Skeletal muscle satellite cell (primary cell): Measurements from ENCODE around the gene ITGA2B. TPM values are rescaled to one million over a fixed set of nuclear protein-coding genes. Genes with fewer than 3 reads are reported as not detected.

Source experiments
- H3K27me3 ChIP-seq: 2 replicates; pipeline ENCODE4 v1.7.0; 2013; ENCODE audit warnings: low read length; ENCODE audit not compliant: control insufficient read depth, insufficient read depth
- H3K36me3 ChIP-seq: 2 replicates; pipeline ENCODE4 v1.7.0; 2013; ENCODE audit warnings: mild to moderate bottlenecking, control low read depth, low read length; ENCODE audit not compliant: insufficient read depth
- H3K4me1 ChIP-seq: 2 replicates; pipeline ENCODE4 v1.7.0; 2013; ENCODE audit warnings: low read length; ENCODE audit not compliant: control insufficient read depth, insufficient read depth
- H3K4me2 ChIP-seq: 2 replicates; pipeline ENCODE4 v1.7.0; 2013; ENCODE audit warnings: mild to moderate bottlenecking, low read length
- H3K4me3 ChIP-seq: 2 replicates; pipeline ENCODE4 v1.7.0; 2013; ENCODE audit warnings: low read length
- H3K9ac ChIP-seq: 2 replicates; pipeline ENCODE4 v1.7.0; 2013; ENCODE audit warnings: mild to moderate bottlenecking, low read depth, low read length, moderate library complexity
- H3K9me3 ChIP-seq: replicated peaks from 2 replicates; pipeline ENCODE4 v1.7.0; 2013; ENCODE audit warnings: mild to moderate bottlenecking, control low read depth, low read length
- total RNA-seq: library from RNA; depleted of rRNA; stranded (reverse); fragments of >200 nt; gene quantifications from 2 replicates; pipeline ENCODE4 v1.2.3, GENCODE V29; 2012; rRNA removed

Gene ITGA2B
- total RNA-seq, result 0.66 TPM in 1 of 2 replicates, not detected in the other

DNA sequence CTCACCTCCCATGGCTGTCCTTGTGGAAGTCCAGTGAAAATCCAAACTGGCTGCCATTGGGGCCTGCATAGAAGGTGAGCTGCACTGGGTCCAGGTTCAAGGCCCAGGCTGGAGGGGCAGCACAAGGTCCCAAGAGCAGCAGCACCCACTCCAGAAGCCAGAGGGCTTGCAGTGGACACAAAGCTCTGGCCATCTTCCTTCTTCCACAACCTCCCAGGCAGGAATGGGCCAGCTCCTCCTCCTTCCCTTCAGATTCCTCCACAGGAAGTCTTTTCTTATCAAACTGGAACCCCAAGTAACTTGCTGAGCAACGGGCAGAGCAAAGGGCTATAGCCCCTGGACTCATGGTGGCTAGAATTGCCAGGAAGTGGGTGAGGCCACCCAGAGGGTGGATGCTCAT lies at the start of gene ITGA2B:
Gene ITGA2B (minus strand): TSS at position 369 of the 400 bp plus-strand sequence. CDS start 176 bp downstream, at position 193.
- no peaks in the 10 kb centered on the region for H3K36me3 ChIP-seq
- H3K4me3 ChIP-seq, result no peak within 1 kb of the TSS
- no peak within 1 kb of the TSS for H3K4me2 ChIP-seq
- peaks cover 23% of the 10 kb centered on the region for H3K27me3 ChIP-seq
- peaks cover 15% of the 10 kb centered on the region for H3K4me1 ChIP-seq
- H3K9me3 ChIP-seq, result no peaks in the 10 kb centered on the region
- H3K9ac ChIP-seq, result no peak within 1 kb of the TSS

- Histone ChIP-seq H3K36me3 (peaks cover 9% of the 10 kb centered on the region), H3K9me3 (no peaks in the 10 kb centered on the region), H3K4me1 (peaks cover 15% of the 10 kb centered on the region), H3K4me3 (no peak overlapping the region), H3K27me3 (no peaks in the 10 kb centered on the region), H3K4me2 (peak overlapping the region; percentile 18), H3K9ac (no peak overlapping the region)
Observed at GRCh38 chr17:44439168-44439567, 49.7 kb upstream of the ITGA2B start.

DNA sequence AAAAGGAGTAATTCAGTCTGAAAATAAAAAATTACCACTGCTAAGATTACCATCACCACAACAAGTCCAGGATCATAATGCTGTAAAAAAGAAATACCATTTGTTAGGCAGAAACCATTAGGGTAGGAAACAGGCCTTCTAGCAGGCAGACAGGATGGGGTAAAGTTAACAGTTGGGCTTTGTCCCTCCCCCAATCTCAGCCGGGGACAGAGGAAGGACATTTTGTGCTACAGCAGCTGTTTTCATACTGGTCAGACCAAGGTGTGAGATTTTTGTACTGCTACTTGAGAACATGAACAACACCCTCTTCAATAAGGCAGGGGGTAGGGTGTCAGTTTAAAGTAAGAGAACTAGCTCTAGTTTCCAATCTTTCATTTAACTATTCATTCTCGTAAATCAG lies 49.2 kb upstream of the ITGA2B start:
- peak overlapping the region; percentile 18 for H3K4me2 ChIP-seq
- no peaks in the 10 kb centered on the region for H3K9me3 ChIP-seq
- peaks cover 15% of the 10 kb centered on the region for H3K4me1 ChIP-seq
- peak overlapping the region; percentile 0 for H3K9ac ChIP-seq
- no peaks in the 10 kb centered on the region for H3K27me3 ChIP-seq
- no peak overlapping the region for H3K4me3 ChIP-seq
- H3K36me3 ChIP-seq, result peaks cover 14% of the 10 kb centered on the region

GRCh38 chr17:44436336-44436735 lies 46.9 kb upstream of the ITGA2B start:
- Histone ChIP-seq H3K27me3 (no peaks in the 10 kb centered on the region), H3K4me2 (no peak overlapping the region), H3K4me3 (no peak overlapping the region), H3K4me1 (peaks cover 15% of the 10 kb centered on the region), H3K36me3 (peaks cover 30% of the 10 kb centered on the region), H3K9me3 (no peaks in the 10 kb centered on the region), H3K9ac (no peak overlapping the region)

DNA sequence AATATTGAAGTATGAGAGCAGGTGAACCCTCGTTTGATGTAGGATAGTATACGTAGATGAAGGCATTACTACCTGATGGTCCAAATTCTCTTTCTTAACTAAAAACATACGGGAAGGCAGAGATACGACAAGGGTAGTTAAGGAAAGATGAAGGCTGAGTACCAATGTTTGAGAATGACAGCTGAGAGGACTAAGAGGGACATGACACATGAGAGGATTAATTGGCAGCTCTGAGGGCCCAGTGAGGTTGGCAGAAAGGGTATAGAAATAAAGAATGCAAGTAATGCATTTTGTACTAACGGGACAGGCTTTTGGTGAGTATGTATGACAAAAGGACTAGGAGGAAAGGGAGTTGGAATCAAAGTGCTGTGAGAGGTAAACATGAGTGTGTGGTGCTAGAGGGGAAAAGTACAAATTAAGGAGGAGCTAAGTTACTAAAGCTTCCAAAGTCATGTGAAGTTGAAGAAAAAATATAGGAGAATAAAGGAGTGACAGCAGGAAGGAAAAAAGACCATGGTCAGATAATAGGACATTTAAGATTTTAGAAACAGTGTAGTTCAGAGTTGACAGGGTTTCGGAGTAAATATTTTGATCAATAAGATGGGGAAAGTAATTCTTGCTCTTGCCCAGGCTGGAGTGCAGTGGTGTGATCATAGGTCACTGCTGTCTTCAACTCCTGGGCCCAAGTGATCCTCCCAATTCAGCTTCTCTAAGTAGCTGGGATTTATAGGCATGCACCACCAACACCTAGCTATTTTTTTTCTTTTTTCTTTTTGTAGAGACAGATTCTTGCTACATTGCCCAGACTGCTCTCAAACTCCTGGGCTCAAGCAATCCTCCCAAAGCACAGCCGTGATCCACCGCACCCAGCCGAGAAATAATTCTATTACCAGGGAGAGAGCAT lies 43.1 kb upstream of the ITGA2B start:
- H3K4me2 ChIP-seq, result no peak overlapping the region
- H3K4me3 ChIP-seq, result no peak overlapping the region
- H3K36me3 ChIP-seq, result peaks cover 30% of the 10 kb centered on the region
- H3K4me1 ChIP-seq, result no peaks in the 10 kb centered on the region
- no peaks in the 10 kb centered on the region for H3K9me3 ChIP-seq
- no peaks in the 10 kb centered on the region for H3K27me3 ChIP-seq
- no peak overlapping the region for H3K9ac ChIP-seq

DNA sequence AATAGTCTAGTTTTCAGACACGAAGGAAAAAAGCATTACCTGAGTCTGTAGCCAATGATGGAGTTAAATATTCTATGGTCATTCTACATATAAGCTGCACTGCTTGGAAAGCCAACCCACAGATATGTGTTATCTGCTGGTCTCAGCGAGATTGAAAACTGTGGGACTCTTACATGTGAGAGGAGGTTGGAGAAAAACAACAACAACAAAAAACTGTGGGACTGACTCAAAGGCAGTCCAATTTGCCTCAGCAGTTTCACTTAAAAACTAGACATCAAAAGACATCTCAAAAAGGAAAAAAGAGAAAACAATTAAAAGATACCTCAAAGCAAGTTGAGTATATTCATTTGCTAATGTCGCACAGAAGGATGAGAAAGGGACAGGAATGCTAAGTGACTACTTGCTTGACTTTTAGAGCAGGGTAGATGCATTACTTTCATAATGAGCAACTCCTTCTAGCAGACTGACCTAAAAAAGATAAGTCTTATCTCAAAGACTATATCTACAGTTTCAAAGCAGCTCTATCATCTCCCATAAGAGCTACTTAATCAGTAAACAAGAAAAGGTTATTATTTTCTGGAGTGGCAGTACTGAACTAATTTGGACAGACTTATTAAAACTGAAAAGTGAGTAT lies 35.5 kb upstream of the ITGA2B start:
- no peak overlapping the region for H3K4me3 ChIP-seq
- peaks cover 23% of the 10 kb centered on the region for H3K36me3 ChIP-seq
- H3K9ac ChIP-seq, result no peak overlapping the region
- H3K4me1 ChIP-seq, result no peaks in the 10 kb centered on the region
- no peaks in the 10 kb centered on the region for H3K27me3 ChIP-seq
- no peaks in the 10 kb centered on the region for H3K9me3 ChIP-seq
- H3K4me2 ChIP-seq, result no peak overlapping the region

DNA sequence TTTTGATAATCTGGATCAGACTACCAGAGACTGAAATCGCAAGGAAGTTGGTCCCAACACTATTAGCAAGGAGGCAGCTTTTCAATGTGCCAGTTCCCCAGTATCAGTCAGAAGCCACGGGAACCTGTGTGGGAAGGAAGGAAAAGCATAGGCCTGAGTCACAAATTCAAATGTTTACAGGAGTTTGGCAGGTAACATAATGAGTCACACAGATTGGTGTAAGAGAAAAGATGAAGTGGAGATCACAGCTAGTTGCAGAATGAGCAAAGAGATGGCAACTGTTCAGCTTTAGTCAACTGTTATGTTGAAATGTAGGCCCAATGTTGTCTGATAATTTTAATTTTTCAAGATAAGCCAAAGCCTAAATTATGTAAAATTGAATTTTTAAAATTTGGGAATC lies 28.1 kb upstream of the ITGA2B start:
- no peaks in the 10 kb centered on the region for H3K9me3 ChIP-seq

DNA sequence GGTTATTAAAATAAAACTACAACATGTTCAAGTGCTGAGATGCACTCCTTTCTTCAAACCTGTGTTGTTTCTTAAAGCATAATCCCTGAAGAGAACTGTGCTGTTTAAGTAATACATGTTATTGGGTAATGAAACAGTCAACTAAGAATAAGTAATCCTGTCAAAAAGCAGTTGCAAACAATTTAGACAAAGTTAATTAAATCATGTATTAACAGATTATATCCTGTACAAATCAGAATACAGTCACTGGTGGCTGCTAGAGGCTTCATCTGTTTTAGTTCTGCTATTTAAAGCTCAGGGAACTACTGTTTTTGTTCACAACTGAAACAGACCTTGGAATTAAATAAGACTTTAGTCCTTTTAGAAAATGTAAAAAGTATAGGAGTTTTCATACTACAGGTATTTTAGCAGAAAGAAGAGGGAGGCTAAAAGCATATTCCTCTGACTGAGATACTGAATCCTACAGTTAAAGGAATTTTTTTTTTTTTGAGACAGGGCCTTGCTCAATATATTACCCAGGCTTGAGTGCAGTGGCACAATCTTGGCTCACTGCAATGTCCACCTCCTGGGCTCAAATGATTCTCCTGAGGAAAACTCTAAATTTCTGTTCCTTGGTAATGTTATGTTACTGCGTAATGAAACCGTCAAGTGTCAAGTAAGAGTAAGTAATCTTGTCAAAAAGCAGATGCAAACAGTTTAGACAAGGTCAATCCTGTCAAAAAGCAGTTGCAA lies 27.3 kb upstream of the ITGA2B start:
- H3K36me3 ChIP-seq, result peaks cover 42% of the 10 kb centered on the region
- no peak overlapping the region for H3K9ac ChIP-seq
- H3K9me3 ChIP-seq, result no peaks in the 10 kb centered on the region
- peaks cover 8% of the 10 kb centered on the region for H3K4me1 ChIP-seq
- no peaks in the 10 kb centered on the region for H3K27me3 ChIP-seq
- H3K4me3 ChIP-seq, result no peak overlapping the region
- no peak overlapping the region for H3K4me2 ChIP-seq

More for the DNA sequence above, 28.1 kb upstream of the ITGA2B start:
- H3K4me2 ChIP-seq, result no peak overlapping the region
- no peak overlapping the region for H3K4me3 ChIP-seq
- H3K36me3 ChIP-seq, result peaks cover 42% of the 10 kb centered on the region
- peaks cover 8% of the 10 kb centered on the region for H3K4me1 ChIP-seq
- no peak overlapping the region for H3K9ac ChIP-seq
- no peaks in the 10 kb centered on the region for H3K27me3 ChIP-seq

- Histone ChIP-seq H3K27me3 (no peaks in the 10 kb centered on the region), H3K4me2 (no peak overlapping the region), H3K36me3 (peaks cover 38% of the 10 kb centered on the region), H3K4me3 (no peak overlapping the region), H3K9me3 (no peaks in the 10 kb centered on the region), H3K4me1 (peaks cover 8% of the 10 kb centered on the region), H3K9ac (no peak overlapping the region)
Observed at GRCh38 chr17:44414394-44415155, 25.1 kb upstream of the ITGA2B start.

DNA sequence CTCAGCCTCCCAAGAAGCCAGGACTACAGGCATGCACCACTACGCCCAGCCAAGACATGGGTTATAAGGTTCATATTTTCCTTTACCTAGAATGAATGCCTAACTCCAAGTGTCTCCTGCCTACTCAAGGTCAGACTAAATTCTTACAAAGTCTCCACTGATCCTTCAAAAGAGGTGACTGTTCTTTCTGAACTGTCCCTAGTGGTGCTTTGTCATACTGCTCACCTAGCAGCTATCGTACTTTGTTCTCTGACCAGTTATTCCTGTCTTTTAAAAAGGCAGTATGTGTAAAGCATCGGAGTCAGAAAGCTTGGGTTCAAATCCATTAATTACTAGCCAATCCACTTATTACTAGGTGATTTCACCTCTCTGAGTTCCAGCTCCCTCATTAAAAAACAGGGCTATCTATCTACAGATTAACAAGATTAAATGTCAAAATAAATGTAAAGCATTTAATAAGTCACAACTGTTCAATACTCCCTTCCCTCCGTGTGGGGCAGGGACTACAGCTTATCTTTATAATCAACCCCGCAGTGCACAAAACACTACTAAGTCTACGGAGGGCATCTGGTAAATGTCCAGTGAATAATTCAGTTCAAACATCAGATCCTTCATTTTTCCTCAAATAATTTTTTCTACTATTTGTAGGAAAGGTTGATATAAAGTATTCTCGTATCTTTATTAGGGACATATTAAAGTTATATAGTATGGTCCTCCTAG lies 20.0 kb upstream of the ITGA2B start:
- no peak overlapping the region for H3K4me2 ChIP-seq
- no peaks in the 10 kb centered on the region for H3K4me1 ChIP-seq
- peaks cover 9% of the 10 kb centered on the region for H3K36me3 ChIP-seq
- H3K9me3 ChIP-seq, result no peaks in the 10 kb centered on the region
- H3K4me3 ChIP-seq, result no peak overlapping the region
- no peaks in the 10 kb centered on the region for H3K27me3 ChIP-seq
- H3K9ac ChIP-seq, result no peak overlapping the region
